GM18519 (cell line): ENCODE data around the gene TMBIM4.

ENCODE experiments used
- ATAC-seq: cut with Tn5 transposase; IDR thresholded peaks from one replicate; pipeline ENCODE4 v1.9.1; 2021; ENCODE audit warnings: mild to moderate bottlenecking, moderate library complexity; ENCODE audit not compliant: unreplicated experiment, low FRiP score

TMBIM4 gene

DNA sequence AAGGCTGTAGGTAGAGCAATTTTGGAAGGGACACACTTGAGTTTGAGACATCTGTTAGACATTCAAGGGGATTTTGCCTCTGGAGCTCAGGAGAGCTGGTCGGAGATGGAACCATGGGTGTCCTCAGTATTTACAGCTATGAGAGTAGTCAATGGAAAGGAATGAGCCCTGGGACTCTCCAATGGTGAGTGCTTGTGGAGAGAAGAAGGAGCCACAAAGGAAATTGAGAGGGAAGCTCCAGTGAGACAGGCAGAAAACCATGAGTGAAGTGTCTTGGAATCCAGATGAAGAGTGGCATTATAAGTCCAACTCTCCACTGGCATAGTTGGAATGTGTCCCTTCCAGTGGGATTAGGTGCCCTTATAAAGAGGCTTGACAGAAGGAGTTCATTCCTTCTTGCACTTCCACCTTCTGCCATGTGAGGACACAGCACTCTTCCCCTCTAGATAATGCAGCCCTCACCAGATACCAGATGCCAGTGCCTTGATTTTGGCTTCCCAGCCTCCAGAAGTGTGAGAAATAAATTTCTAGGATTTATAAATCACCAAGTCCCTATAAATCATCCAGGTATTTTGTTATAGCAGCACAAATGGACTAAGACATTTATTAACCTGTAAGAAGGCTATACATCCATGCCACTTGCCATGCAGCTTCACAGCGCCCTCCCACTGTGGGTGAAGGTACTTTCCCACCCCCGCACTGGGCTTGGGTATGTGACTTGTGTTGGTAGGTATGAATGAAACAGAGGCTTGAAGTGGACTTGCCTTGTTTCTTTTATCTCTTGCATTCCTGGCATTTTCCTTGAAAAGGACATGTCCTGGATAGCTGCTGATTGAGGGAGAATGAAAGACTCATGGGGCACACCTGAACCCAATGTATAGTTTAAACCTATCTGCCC lies 66.5 kb downstream of the TMBIM4 start:
- no peak for ATAC-seq

GRCh38 chr12:66092559-66093269 lies 77.1 kb downstream of the TMBIM4 start:
- no peak for ATAC-seq

DNA sequence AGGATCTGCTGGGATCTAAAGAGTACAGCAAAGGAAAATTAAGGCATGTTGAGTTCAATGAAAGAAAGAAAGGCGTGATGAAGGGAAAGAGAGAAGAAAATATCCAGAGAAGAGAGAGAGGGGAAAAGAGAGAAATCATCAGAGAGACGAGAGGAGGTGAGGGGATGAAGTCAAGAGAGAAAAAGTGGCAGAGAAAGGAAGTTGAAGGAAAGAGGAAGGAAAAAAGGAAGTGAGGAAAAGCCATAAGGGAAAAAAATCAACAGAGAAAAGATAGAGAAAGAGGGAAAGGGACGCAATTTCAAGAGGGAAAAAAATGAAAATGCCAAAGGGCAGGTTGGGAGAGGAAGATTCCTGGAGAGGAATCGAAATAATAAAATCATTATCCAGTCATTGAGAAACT lies 79.6 kb downstream of the TMBIM4 start:
- ATAC-seq, result no peak

- peak; percentile 84 for ATAC-seq
Measured at GRCh38 chr12:66087365-66087943, 82.3 kb downstream of the TMBIM4 start.

GRCh38 chr12:66085998-66086397 lies 83.8 kb downstream of the TMBIM4 start:
- no peak for ATAC-seq
